K562 (cell line): Measurements from ENCODE around the gene RFNG.

Experiments used
- NFIC ChIP-seq: fragments of 450-650 bp; IDR thresholded peaks from 2 replicates; pipeline ENCODE4 v1.6.1; 2017; ENCODE audit warnings: mild to moderate bottlenecking, inconsistent platforms
- POLR2A ChIP-seq: fragments of 450-650 bp; conservative IDR thresholded peaks from 2 replicates; pipeline ENCODE4 v1.6.1; 2016
- POLR2AphosphoS5 ChIP-seq: IDR thresholded peaks from 2 replicates; pipeline ENCODE4 v1.6.1; 2011; ENCODE audit warnings: mild to moderate bottlenecking, low read depth, low read length, moderate library complexity; ENCODE audit not compliant: control insufficient read depth, insufficient read depth
- REST ChIP-seq, 2 experiments: fragments of 450-650 bp; formaldehyde crosslinking in 1 of 2; IDR thresholded peaks; 2 replicates each; pipeline versions ENCODE4 v1.4.0 to v1.6.1; 2014 to 2020; ENCODE audit warnings: mild to moderate bottlenecking in 2 of 2, borderline replicate concordance in 1 of 2, low read depth in 1 of 2
- RNF219 ChIP-seq: fragments of 250-450 bp; sonication (Bioruptor Pico); IDR thresholded peaks from 2 replicates; pipeline ENCODE4 v1.5.0; 2022; ENCODE audit warnings: mild to moderate bottlenecking
- SP2 ChIP-seq: IDR thresholded peaks from 2 replicates; pipeline ENCODE4 v1.6.1; 2011; ENCODE audit warnings: mild to moderate bottlenecking, low read depth, low read length, moderate library complexity; ENCODE audit not compliant: poor library complexity, severe bottlenecking; ENCODE audit errors: extremely low read depth

DNA sequence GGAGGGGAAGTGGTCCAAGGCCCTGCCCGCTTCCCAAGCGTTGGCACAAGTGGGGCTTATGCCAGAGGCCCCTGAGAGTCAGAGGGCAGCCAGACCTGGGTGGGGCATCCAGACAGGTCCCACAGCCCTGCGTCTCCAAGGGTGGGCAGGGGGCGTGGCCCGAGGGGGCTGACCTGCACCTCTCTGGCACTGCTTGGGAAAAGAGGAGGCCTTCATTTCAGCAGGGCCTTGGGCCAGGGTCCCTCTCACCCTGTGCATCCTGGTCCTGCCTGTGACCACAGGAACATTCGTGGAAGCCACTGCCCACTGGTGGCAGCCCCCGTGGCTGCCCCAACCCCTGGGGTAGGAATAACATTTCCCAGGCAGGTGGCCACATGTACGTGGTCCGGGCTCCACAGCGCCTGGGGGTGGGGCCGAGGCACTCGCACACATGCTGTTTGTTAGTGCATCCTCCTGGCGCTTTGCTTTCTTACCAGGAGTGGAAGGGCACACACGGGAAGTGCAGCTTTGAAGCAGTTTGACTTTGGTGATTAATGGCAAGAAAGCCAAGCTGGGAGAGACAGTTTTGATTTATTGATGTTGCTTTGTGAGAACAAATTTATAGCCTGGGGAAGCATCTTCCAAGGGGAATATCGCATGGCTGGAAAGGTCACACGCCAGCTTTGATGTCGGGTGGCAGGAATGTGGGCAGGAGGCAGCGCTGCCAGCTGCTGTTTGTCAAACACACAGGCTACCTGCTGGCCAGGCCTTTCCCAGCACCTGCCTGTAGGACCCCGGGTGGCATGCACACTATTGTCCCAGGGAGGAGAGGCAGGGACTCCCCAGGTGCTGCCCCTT lies 33.2 kb downstream of the RFNG start:
- TF ChIP-seq REST (IDR thresholded peaks at IDR 0.05; ENCODE audit: borderline replicate concordance) (no peak), REST (CRISPR knock-in tag; IDR thresholded peaks at IDR 0.05; ENCODE audit: low read depth) (no peak), POLR2A (peak; percentile 57; the same call in 1 of the 2 replicates), RNF219 (CRISPR knock-in tag) (no peak), NFIC (no peak), POLR2AphosphoS5 (no peak), SP2 (no peak)
